Parathyroid adenoma (tissue), 2 donors: Measurements from ENCODE around the gene CSNK1A1.
"Not testable (repeated sequence)": the region's sequence is repeated elsewhere in the genome, so short reads cannot be mapped to it uniquely, and the experiment has no call there.

ENCODE experiments used
- H2AFZ ChIP-seq: fragments of 300-600 bp; sonication (generic); one replicate; pipeline ENCODE4 v1.7.0; 2017; ENCODE audit warnings: antibody characterized with exemption, mild to moderate bottlenecking
- H3K27ac ChIP-seq: fragments of 300-600 bp; sonication (generic); one replicate; pipeline ENCODE4 v1.7.0; 2017
- H3K27me3 ChIP-seq: fragments of 300-600 bp; sonication (generic); one replicate; pipeline ENCODE4 v1.7.0; 2017; ENCODE audit warnings: low read length; ENCODE audit not compliant: control insufficient read depth, insufficient read depth
- H3K36me3 ChIP-seq: fragments of 300-600 bp; sonication (generic); one replicate; pipeline ENCODE4 v1.7.0; 2017; ENCODE audit warnings: low read length; ENCODE audit not compliant: control insufficient read depth, insufficient read depth
- H3K4me1 ChIP-seq: fragments of 300-600 bp; sonication (generic); one replicate; pipeline ENCODE4 v1.7.0; 2017; ENCODE audit warnings: control low read depth
- H3K4me2 ChIP-seq: fragments of 300-600 bp; sonication (generic); one replicate; pipeline ENCODE4 v1.7.0; 2017; ENCODE audit warnings: low read length
- H3K4me3 ChIP-seq: fragments of 300-600 bp; sonication (generic); one replicate; pipeline ENCODE4 v1.7.0; 2017; ENCODE audit warnings: low read depth, low read length
- H3K79me2 ChIP-seq: fragments of 300-600 bp; sonication (generic); one replicate; pipeline ENCODE4 v1.7.0; 2017; ENCODE audit warnings: control low read depth
- H3K9ac ChIP-seq: fragments of 300-600 bp; sonication (generic); one replicate; pipeline ENCODE4 v1.7.0; 2017; ENCODE audit warnings: mild to moderate bottlenecking
- H3K9me3 ChIP-seq: fragments of 300-600 bp; sonication (generic); one replicate; pipeline ENCODE4 v1.7.0; 2017; ENCODE audit warnings: low read length; ENCODE audit not compliant: control insufficient read depth
- CTCF ChIP-seq: fragments of 300-600 bp; sonication (generic); IDR thresholded peaks from one replicate; pipeline ENCODE4 v1.7.0; 2017; ENCODE audit warnings: antibody characterized with exemption, mild to moderate bottlenecking
- donor health status: primary hyperparathyroidism.

The CSNK1A1 gene

GRCh38 chr5:149551227-149552037 lies at the start of gene CSNK1A1:
TSS of gene CSNK1A1 (minus strand) at chr5:149551439. CDS start at chr5:149550964, 475 bp downstream.
- H3K4me1 ChIP-seq, result peaks cover 2% of the 10 kb centered on the region
- peak within 1 kb of the TSS; percentile 72 for H2AFZ ChIP-seq
- H3K36me3 ChIP-seq, result no peaks in the 10 kb centered on the region
- peak within 1 kb of the TSS; percentile 99 for H3K27ac ChIP-seq
- peak within 1 kb of the TSS; percentile 95 for H3K4me3 ChIP-seq
- TF ChIP-seq CTCF, result peak; percentile 80
- no peaks in the 10 kb centered on the region for H3K9me3 ChIP-seq
- H3K4me2 ChIP-seq, result peak within 1 kb of the TSS; percentile 100
- peak within 1 kb of the TSS; percentile 99 for H3K9ac ChIP-seq
- no peaks in the 10 kb centered on the region for H3K27me3 ChIP-seq
- peaks cover 38% of the 10 kb centered on the region for H3K79me2 ChIP-seq

- H3K27ac ChIP-seq, result no peak overlapping the region
- no peaks in the 10 kb centered on the region for H3K4me1 ChIP-seq
- no peak overlapping the region for H3K9ac ChIP-seq
- no peaks in the 10 kb centered on the region for H3K27me3 ChIP-seq
- H3K9me3 ChIP-seq, result no peaks in the 10 kb centered on the region
- H3K79me2 ChIP-seq, result peaks cover 10% of the 10 kb centered on the region
- H3K4me3 ChIP-seq, result no peak overlapping the region
- no peak overlapping the region for H3K4me2 ChIP-seq
- H3K36me3 ChIP-seq, result no peaks in the 10 kb centered on the region
- TF ChIP-seq CTCF, result no peak
- no peak overlapping the region for H2AFZ ChIP-seq
These were observed 49.7 kb upstream of the CSNK1A1 start for GRCh38 chr5:149600932-149601331.

GRCh38 chr5:149599375-149599774 lies 48.1 kb upstream of the CSNK1A1 start:
- Histone ChIP-seq H3K27ac (no peak overlapping the region), H3K4me2 (no peak overlapping the region), H3K4me1 (no peaks in the 10 kb centered on the region), H2AFZ (no peak overlapping the region), H3K36me3 (no peaks in the 10 kb centered on the region), H3K9me3 (no peaks in the 10 kb centered on the region), H3K4me3 (no peak overlapping the region), H3K27me3 (no peaks in the 10 kb centered on the region), H3K79me2 (peaks cover 10% of the 10 kb centered on the region), H3K9ac (no peak overlapping the region)
- TF ChIP-seq CTCF, result no peak

GRCh38 chr5:149598966-149599365 lies 47.7 kb upstream of the CSNK1A1 start:
- H3K4me3 ChIP-seq, result no peak overlapping the region
- H3K9me3 ChIP-seq, result no peaks in the 10 kb centered on the region
- no peak overlapping the region for H3K27ac ChIP-seq
- no peak overlapping the region for H2AFZ ChIP-seq
- TF ChIP-seq CTCF, result no peak
- H3K9ac ChIP-seq, result no peak overlapping the region
- no peaks in the 10 kb centered on the region for H3K36me3 ChIP-seq
- H3K27me3 ChIP-seq, result no peaks in the 10 kb centered on the region
- peaks cover 10% of the 10 kb centered on the region for H3K79me2 ChIP-seq
- H3K4me2 ChIP-seq, result no peak overlapping the region
- H3K4me1 ChIP-seq, result peaks cover 2% of the 10 kb centered on the region

GRCh38 chr5:149598234-149598633 lies 47.0 kb upstream of the CSNK1A1 start:
- H3K4me3 ChIP-seq, H3K36me3 ChIP-seq, H3K9me3 ChIP-seq, H3K27ac ChIP-seq, H3K4me2 ChIP-seq, H3K27me3 ChIP-seq, H2AFZ ChIP-seq, H3K4me1 ChIP-seq, H3K79me2 ChIP-seq, H3K9ac ChIP-seq: not testable (repeated sequence)
